Panc1 (cell line): ENCODE data around the gene TCEANC2. TPM values are rescaled to one million over a fixed set of nuclear protein-coding genes. Genes with fewer than 3 reads are reported as not detected.

Source experiments
- ATAC-seq: fragments of 200-7000 bp; cut with Tn5 transposase; 2 replicates; pipeline ENCODE4 v1.9.1; 2020; ENCODE audit warnings: mild to moderate bottlenecking, moderate library complexity
- BruUV-seq: library from RNA; stranded (reverse); fragments of 400-500 nt; replicated peaks from 2 replicates; lab custom pipeline; 2021; lab: Mats Ljungman, UMichigan
- CTCF ChIA-PET: fragments of 300-600 bp; sonication (Branson Sonifier 250); formaldehyde crosslinking; loops from one replicate; lab custom pipeline; 2022; ENCODE audit warnings: antibody characterized with exemption; lab: Charles Lee
- POLR2A ChIA-PET: fragments of 300-600 bp; sonication (Branson Sonifier 250); formaldehyde crosslinking; loops from one replicate; lab custom pipeline; 2022; ENCODE audit warnings: antibody characterized with exemption; lab: Charles Lee
- DNase-seq: peaks from one replicate; pipeline ENCODE4 v3.0.0-alpha.2; 2010; ENCODE audit warnings: low read depth, low spot score
- H3K27ac ChIP-seq: 2 replicates; pipeline ENCODE4 v1.5.1; 2011; ENCODE audit warnings: mild to moderate bottlenecking, low read length, inconsistent platforms
- H3K27me3 ChIP-seq: fragments of 200-500 bp; sonication (Bioruptor generic); 2 replicates; pipeline ENCODE4 v1.6.0; 2014; ENCODE audit warnings: low read length, inconsistent platforms; ENCODE audit not compliant: control insufficient read depth, insufficient read depth
- H3K36me3 ChIP-seq: fragments of 200-500 bp; sonication (Bioruptor generic); 2 replicates; pipeline ENCODE4 v1.5.1; 2014; ENCODE audit warnings: inconsistent platforms, mild to moderate bottlenecking, low read length, moderate library complexity; ENCODE audit not compliant: control insufficient read depth, insufficient read depth
- H3K4me1 ChIP-seq: 2 replicates; pipeline ENCODE4 v1.5.1; 2011; ENCODE audit warnings: inconsistent platforms, mild to moderate bottlenecking, low read length, moderate library complexity; ENCODE audit not compliant: control insufficient read depth, insufficient read depth
- H3K4me3 ChIP-seq, 2 experiments: 2 replicates each; pipeline ENCODE4 v1.5.1; 2011 to 2012; ENCODE audit warnings: low read depth in 2 of 2, low read length in 2 of 2, mild to moderate bottlenecking in 2 of 2, inconsistent platforms in 1 of 2, moderate library complexity in 1 of 2
- H3K9me3 ChIP-seq: fragments of 200-500 bp; sonication (Bioruptor generic); 2 replicates; pipeline ENCODE4 v1.5.1; 2014; ENCODE audit warnings: low read depth, mild to moderate bottlenecking, inconsistent platforms, low read length, moderate library complexity; ENCODE audit not compliant: control insufficient read depth, insufficient read depth
- CTCF ChIP-seq: fragments of 450-650 bp; IDR thresholded peaks from 2 replicates; pipeline ENCODE4 v1.5.1; 2017; ENCODE audit warnings: mild to moderate bottlenecking
- POLR2AphosphoS5 ChIP-seq: IDR thresholded peaks from 2 replicates; pipeline ENCODE4 v1.6.1; 2012; ENCODE audit warnings: mild to moderate bottlenecking, low read depth, low read length, moderate library complexity
- REST ChIP-seq, 2 experiments: IDR thresholded peaks; 2 replicates each; pipeline ENCODE4 v1.6.1; 2011 to 2012; ENCODE audit warnings: low read depth in 2 of 2, control low read depth in 1 of 2, low read length in 1 of 2, mild to moderate bottlenecking in 1 of 2, moderate library complexity in 1 of 2; ENCODE audit not compliant: insufficient read depth in 1 of 2
- SIN3A ChIP-seq: IDR thresholded peaks from 2 replicates; pipeline ENCODE4 v1.6.1; 2012; ENCODE audit warnings: low read depth, mild to moderate bottlenecking, low read length, moderate library complexity, borderline replicate concordance; ENCODE audit not compliant: insufficient read depth
- TCF7L2 ChIP-seq: IDR thresholded peaks from 2 replicates; pipeline ENCODE4 v1.6.1; 2011; ENCODE audit warnings: mild to moderate bottlenecking, low read depth, low read length, inconsistent platforms
- in situ Hi-C: cut with HindIII; loops from 2 replicates; pipeline ENCODE4 v1.10.0; 2016; ENCODE audit warnings: low sequenced_read_pairs, low pct_unique_long_range_greater_than_20kb
- intact Hi-C: fragments of 100-400 bp; cut with micrococcal nuclease; formaldehyde crosslinking; loops from one replicate; pipeline ENCODE4 v1.10.0; 2022; ENCODE audit not compliant: unreplicated experiment
- total RNA-seq: library from RNA; stranded (reverse); gene quantifications from one replicate; pipeline ENCODE4 v1.2.1, GENCODE V29; 2021; ENCODE audit not compliant: unreplicated experiment

The TCEANC2 gene
- total RNA-seq, 1 experiment from 2014 or later = 5.1 TPM

- ATAC-seq (no peak), DNase-seq (no peak)
- intact Hi-C loops = no loop called here
- Histone ChIP-seq H3K4me1 (no peaks in the 10 kb centered on the region), H3K36me3 (no peaks in the 10 kb centered on the region), H3K4me3 (no peak overlapping the region), H3K27me3 (no peaks in the 10 kb centered on the region), H3K27ac (no peak overlapping the region), H3K9me3 (no peaks in the 10 kb centered on the region)
- TF ChIP-seq SIN3A (no peak), POLR2AphosphoS5 (no peak), CTCF (no peak), REST (IDR thresholded peaks at IDR 0.05; ENCODE audit: insufficient read depth in 1 of 2, low read depth in 2 of 2, low read length in 1 of 2) (no peak), TCF7L2 (no peak)
- no TSS peak for BruUV-seq
- in situ Hi-C loops = no loop called here
- CTCF ChIA-PET = no interaction called here
- POLR2A ChIA-PET = no interaction called here
Observed at GRCh38 chr1:54086754-54087153, 33.3 kb downstream of the TCEANC2 start.

GRCh38 chr1:54088385-54088784 is 35.0 kb downstream of the TCEANC2 start:
- BruUV-seq = no TSS peak
- ATAC-seq (no peak), DNase-seq (no peak)
- CTCF ChIA-PET = no interaction called here
- Histone ChIP-seq H3K4me1 (no peaks in the 10 kb centered on the region), H3K9me3 (no peaks in the 10 kb centered on the region), H3K4me3 (no peak overlapping the region), H3K27me3 (no peaks in the 10 kb centered on the region), H3K36me3 (no peaks in the 10 kb centered on the region), H3K27ac (no peak overlapping the region)
- TF ChIP-seq CTCF = no peak
- no peak for TF ChIP-seq TCF7L2
- no peak for TF ChIP-seq POLR2AphosphoS5
- TF ChIP-seq REST (IDR thresholded peaks at IDR 0.05; ENCODE audit: insufficient read depth in 1 of 2, low read depth in 2 of 2, low read length in 1 of 2) = no peak
- TF ChIP-seq SIN3A = no peak
- in situ Hi-C loops = no loop called here
- POLR2A ChIA-PET = no interaction called here
- intact Hi-C loops = no loop called here
